Astrocyte (in vitro differentiated cells and primary cell): ENCODE results near the gene RALGPS1. TPM values are rescaled to one million over a fixed set of nuclear protein-coding genes. Genes with fewer than 3 reads are reported as not detected.

ENCODE experiments used
- DNase-seq: peaks from one replicate; pipeline ENCODE4 v3.0.0-alpha.2; 2010; ENCODE audit warnings: low read depth
- FAIRE-seq: peaks from 2 replicates; lab custom pipeline; 2011; peaks lifted over from hg19 to GRCh38; lab: Jason Lieb, UNC
- H2AFZ ChIP-seq: 2 replicates; pipeline ENCODE4 v1.6.0; 2012; ENCODE audit warnings: low read depth, low read length, inconsistent platforms
- H3K27ac ChIP-seq: 2 replicates; pipeline ENCODE4 v1.5.1; 2011; ENCODE audit warnings: low read depth, low read length, inconsistent platforms
- H3K27me3 ChIP-seq: 2 replicates; pipeline ENCODE4 v1.6.0; 2011; ENCODE audit warnings: low read length, inconsistent platforms; ENCODE audit not compliant: insufficient read depth
- H3K36me3 ChIP-seq: 2 replicates; pipeline ENCODE4 v1.5.1; 2011; ENCODE audit warnings: low read length, inconsistent platforms; ENCODE audit not compliant: insufficient read depth
- H3K4me1 ChIP-seq: 2 replicates; pipeline ENCODE4 v1.5.1; 2011; ENCODE audit warnings: low read length, inconsistent platforms; ENCODE audit not compliant: insufficient read depth
- H3K4me2 ChIP-seq: 2 replicates; pipeline ENCODE4 v1.6.0; 2012; ENCODE audit warnings: low read length, inconsistent platforms
- H3K4me3 ChIP-seq: 2 replicates; pipeline ENCODE4 v1.5.1; 2011; ENCODE audit warnings: low read depth, mild to moderate bottlenecking, low read length, inconsistent platforms; ENCODE audit not compliant: insufficient read depth
- H3K79me2 ChIP-seq: 2 replicates; pipeline ENCODE4 v1.6.0; 2012; ENCODE audit warnings: mild to moderate bottlenecking, low read length, inconsistent platforms; ENCODE audit not compliant: insufficient read depth
- H3K9ac ChIP-seq: 2 replicates; pipeline ENCODE4 v1.6.0; 2012; ENCODE audit warnings: mild to moderate bottlenecking, low read length, inconsistent platforms
- H3K9me3 ChIP-seq: 2 replicates; pipeline ENCODE4 v1.5.1; 2012; ENCODE audit warnings: low read depth, mild to moderate bottlenecking, low read length, inconsistent platforms; ENCODE audit not compliant: insufficient read depth
- H4K20me1 ChIP-seq: 2 replicates; pipeline ENCODE4 v1.6.0; 2012; ENCODE audit warnings: low read length, inconsistent platforms; ENCODE audit not compliant: insufficient read depth
- H3K27ac Mint-ChIP-seq: one replicate; pipeline ENCODE4 v1.8.0; 2021; ENCODE audit warnings: mild to moderate bottlenecking, mixed read lengths; ENCODE audit not compliant: unreplicated experiment
- H3K27me3 Mint-ChIP-seq: one replicate; pipeline ENCODE4 v1.8.0; 2021; ENCODE audit warnings: low read depth, mixed read lengths; ENCODE audit not compliant: unreplicated experiment
- H3K36me3 Mint-ChIP-seq: one replicate; pipeline ENCODE4 v1.8.0; 2021; ENCODE audit warnings: low read depth, mixed read lengths; ENCODE audit not compliant: unreplicated experiment
- H3K4me1 Mint-ChIP-seq: one replicate; pipeline ENCODE4 v1.8.0; 2021; ENCODE audit warnings: low read depth, mixed read lengths; ENCODE audit not compliant: unreplicated experiment
- H3K4me3 Mint-ChIP-seq: one replicate; pipeline ENCODE4 v1.8.0; 2021; ENCODE audit warnings: mild to moderate bottlenecking, moderate library complexity, mixed read lengths; ENCODE audit not compliant: unreplicated experiment
- H3K9me3 Mint-ChIP-seq: one replicate; pipeline ENCODE4 v1.8.0; 2021; ENCODE audit warnings: mild to moderate bottlenecking, mixed read lengths; ENCODE audit not compliant: unreplicated experiment
- CTCF ChIP-seq: IDR thresholded peaks from 2 replicates; pipeline ENCODE4 v1.5.1; 2011; ENCODE audit warnings: low read depth, mild to moderate bottlenecking, inconsistent platforms, low read length, moderate library complexity; ENCODE audit not compliant: insufficient read depth
- EZH2 ChIP-seq: IDR thresholded peaks from 2 replicates; pipeline ENCODE4 v1.6.1; 2012; ENCODE audit warnings: mild to moderate bottlenecking, low read length, inconsistent platforms; ENCODE audit not compliant: insufficient read depth
- total RNA-seq: library from RNA; stranded (reverse); gene quantifications from 2 replicates; pipeline ENCODE4 v1.2.1, GENCODE V29; 2021

Gene RALGPS1
- total RNA-seq, 1 donor from 2014 or later: 2.8 TPM

DNA sequence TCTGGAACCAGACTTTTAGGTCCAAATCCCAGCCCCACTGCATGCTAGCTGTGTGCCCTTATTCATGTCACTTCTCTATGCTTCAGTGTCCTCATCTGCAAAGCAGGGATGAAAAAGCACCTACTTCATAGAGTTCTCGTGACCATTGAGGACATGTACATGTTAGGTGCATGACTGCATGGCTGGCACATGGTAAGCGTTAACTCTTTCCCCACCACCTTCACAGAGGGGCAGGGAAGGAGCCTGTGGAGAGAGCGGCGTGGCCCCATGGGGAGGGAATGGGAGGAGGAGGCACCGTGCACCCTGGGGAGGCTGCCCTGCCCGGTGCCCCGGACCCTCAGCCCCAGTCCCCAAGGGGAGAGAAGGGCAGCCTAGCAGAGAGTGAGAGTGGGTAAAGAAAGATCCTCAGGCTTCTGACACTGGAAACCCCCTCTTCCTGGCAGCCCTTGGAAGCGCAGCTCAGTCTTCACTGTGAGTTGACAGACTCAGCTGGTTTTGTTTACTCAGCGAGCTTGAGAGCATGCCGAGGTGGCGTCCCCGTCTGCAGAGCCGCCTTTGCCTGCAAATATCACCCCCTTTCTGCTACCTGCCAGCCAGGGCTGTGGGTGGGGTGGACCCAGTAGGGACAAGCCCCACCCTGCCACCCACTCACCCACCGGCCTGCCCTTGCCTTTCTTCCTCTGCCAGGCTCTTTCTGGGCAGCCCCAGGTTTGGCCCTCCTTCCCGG is 218.5 kb downstream of the RALGPS1 start:
- H3K9ac ChIP-seq: peak overlapping the region; percentile 75
- H3K4me1 ChIP-seq: peaks cover 41% of the 10 kb centered on the region
- FAIRE-seq (no peak), DNase-seq (peak; percentile 46)
- H3K27ac ChIP-seq: peak overlapping the region; percentile 75
- Mint-ChIP-seq H3K27me3 (peaks cover 8% of the 10 kb centered on the region), H3K27ac (peak overlapping the region; percentile 97), H3K9me3 (peaks cover 2% of the 10 kb centered on the region), H3K4me1 (peaks cover 48% of the 10 kb centered on the region), H3K4me3 (peak overlapping the region; percentile 40), H3K36me3 (no peaks in the 10 kb centered on the region)
- TF ChIP-seq EZH2 (no peak), CTCF (no peak)
- H3K9me3 ChIP-seq: no peaks in the 10 kb centered on the region
- no peaks in the 10 kb centered on the region for H3K79me2 ChIP-seq
- H3K4me3 ChIP-seq: peak overlapping the region; percentile 30
- H3K36me3 ChIP-seq: no peaks in the 10 kb centered on the region
- no peaks in the 10 kb centered on the region for H4K20me1 ChIP-seq
- H3K27me3 ChIP-seq: peaks cover 4% of the 10 kb centered on the region
- peak overlapping the region; percentile 43 for H2AFZ ChIP-seq
- H3K4me2 ChIP-seq: peak overlapping the region; percentile 79

GRCh38 chr9:127133739-127134167 is 219.2 kb downstream of the RALGPS1 start:
- H3K9ac ChIP-seq: peak overlapping the region; percentile 75
- peak overlapping the region; percentile 79 for H3K4me2 ChIP-seq
- peak; percentile 20 for FAIRE-seq

GRCh38 chr9:127135056-127135745 is 220.6 kb downstream of the RALGPS1 start:
- no peak for DNase-seq
- Histone ChIP-seq H3K36me3 (no peaks in the 10 kb centered on the region), H3K9ac (no peak overlapping the region), H3K27me3 (peaks cover 7% of the 10 kb centered on the region), H3K79me2 (no peaks in the 10 kb centered on the region), H3K4me3 (no peak overlapping the region), H2AFZ (no peak overlapping the region), H3K4me1 (peaks cover 41% of the 10 kb centered on the region), H3K27ac (no peak overlapping the region), H3K9me3 (no peaks in the 10 kb centered on the region), H4K20me1 (no peaks in the 10 kb centered on the region), H3K4me2 (no peak overlapping the region)
- TF ChIP-seq CTCF (no peak), EZH2 (no peak)
- FAIRE-seq: no peak
- H3K27ac Mint-ChIP-seq: no peak overlapping the region
- peaks cover 46% of the 10 kb centered on the region for H3K4me1 Mint-ChIP-seq
- peaks cover 18% of the 10 kb centered on the region for H3K27me3 Mint-ChIP-seq
- H3K4me3 Mint-ChIP-seq: no peak overlapping the region
- H3K9me3 Mint-ChIP-seq: peaks cover 2% of the 10 kb centered on the region
- no peaks in the 10 kb centered on the region for H3K36me3 Mint-ChIP-seq

More at GRCh38 chr9:127133739-127134167, 219.2 kb downstream of the RALGPS1 start:
- Histone ChIP-seq H3K4me1 (peaks cover 41% of the 10 kb centered on the region), H4K20me1 (no peaks in the 10 kb centered on the region), H3K79me2 (no peaks in the 10 kb centered on the region), H3K27ac (peak overlapping the region; percentile 75), H2AFZ (peak overlapping the region; percentile 43), H3K36me3 (no peaks in the 10 kb centered on the region), H3K27me3 (peaks cover 7% of the 10 kb centered on the region), H3K9me3 (no peaks in the 10 kb centered on the region), H3K4me3 (peak overlapping the region; percentile 30)
- Mint-ChIP-seq H3K36me3 (no peaks in the 10 kb centered on the region), H3K27ac (peak overlapping the region; percentile 97), H3K9me3 (peaks cover 2% of the 10 kb centered on the region), H3K4me1 (peaks cover 46% of the 10 kb centered on the region), H3K27me3 (peaks cover 12% of the 10 kb centered on the region), H3K4me3 (peak overlapping the region; percentile 56)
- DNase-seq: peak; percentile 85
- TF ChIP-seq EZH2: no peak
